Mesendoderm (in vitro differentiated cells): Measurements from ENCODE around the gene MROH2A.

Source experiments
- DNase-seq: peaks from one replicate; pipeline ENCODE4 v3.0.0; 2013
- H2AK5ac ChIP-seq: 2 replicates; pipeline ENCODE4 v1.6.1; 2013; ENCODE audit warnings: low read length, inconsistent platforms
- H2BK120ac ChIP-seq: 2 replicates; pipeline ENCODE4 v1.6.1; 2013; ENCODE audit warnings: low read depth, mild to moderate bottlenecking, low read length, moderate library complexity, mixed read lengths
- H2BK15ac ChIP-seq: replicated peaks from 2 replicates; pipeline ENCODE4 v1.6.1; 2013; ENCODE audit warnings: low read depth, mild to moderate bottlenecking, moderate library complexity
- H2BK5ac ChIP-seq: 2 replicates; pipeline ENCODE4 v1.6.1; 2013; ENCODE audit warnings: low read length, inconsistent platforms
- H3K18ac ChIP-seq: 2 replicates; pipeline ENCODE4 v1.6.1; 2013; ENCODE audit warnings: mild to moderate bottlenecking, low read length, mixed read lengths
- H3K23ac ChIP-seq: one replicate; pipeline ENCODE4 v1.6.1; 2013; ENCODE audit warnings: low read length
- H3K27ac ChIP-seq: 2 replicates; pipeline ENCODE4 v1.5.1; 2013; ENCODE audit warnings: low read depth, mild to moderate bottlenecking, inconsistent platforms, low read length, moderate library complexity
- H3K27me3 ChIP-seq: 2 replicates; pipeline ENCODE4 v1.6.1; 2013; ENCODE audit warnings: low read length, control low read depth, mild to moderate bottlenecking, inconsistent platforms; ENCODE audit not compliant: insufficient read depth, poor library complexity
- H3K36me3 ChIP-seq: 2 replicates; pipeline ENCODE4 v1.6.1; 2013; ENCODE audit warnings: low read length, inconsistent platforms; ENCODE audit not compliant: control insufficient read depth, insufficient read depth
- H3K4ac ChIP-seq: one replicate; pipeline ENCODE4 v1.6.1; 2013; ENCODE audit warnings: low read depth, mild to moderate bottlenecking, low read length, moderate library complexity
- H3K4me1 ChIP-seq: 2 replicates; pipeline ENCODE4 v1.6.1; 2013; ENCODE audit warnings: low read depth, low read length, inconsistent platforms; ENCODE audit not compliant: control insufficient read depth
- H3K4me2 ChIP-seq: 2 replicates; pipeline ENCODE4 v1.6.1; 2013; ENCODE audit warnings: low read length
- H3K4me3 ChIP-seq: 2 replicates; pipeline ENCODE4 v1.5.1; 2013; ENCODE audit warnings: mild to moderate bottlenecking, low read length
- H3K56ac ChIP-seq: one replicate; pipeline ENCODE4 v1.6.1; 2013; ENCODE audit warnings: low read length
- H3K79me1 ChIP-seq: 2 replicates; pipeline ENCODE4 v1.6.1; 2013; ENCODE audit warnings: low read length, inconsistent platforms
- H3K79me2 ChIP-seq: 2 replicates; pipeline ENCODE4 v1.6.1; 2013; ENCODE audit warnings: mild to moderate bottlenecking, low read length; ENCODE audit not compliant: control insufficient read depth, insufficient read depth
- H3K9ac ChIP-seq: 2 replicates; pipeline ENCODE4 v1.6.1; 2013; ENCODE audit warnings: low read length, inconsistent platforms
- H4K5ac ChIP-seq: one replicate; pipeline ENCODE4 v1.6.1; 2013; ENCODE audit warnings: low read length
- H4K8ac ChIP-seq: one replicate; pipeline ENCODE4 v1.6.1; 2013; ENCODE audit warnings: low read depth, mild to moderate bottlenecking, control low read depth, low read length, moderate library complexity
- WGBS: extraction: QIAGEN DNeasy Blood & Tissue Kit; methylation state at CpG from one replicate; pipeline ENCODE4 v1.1.7; 2013; ENCODE audit warnings: low lambda C conversion rate, missing lambda C conversion rate; ENCODE audit not compliant: insufficient coverage; ENCODE audit errors: extremely low coverage; 5-methylcytosine and 5-hydroxymethylcytosine counted together

MROH2A gene

GRCh38 chr2:233793465-233794127 is 15.5 kb downstream of the MROH2A start:
- Histone ChIP-seq H4K5ac (no peak overlapping the region), H3K4me1 (no peaks in the 10 kb centered on the region), H3K18ac (no peak overlapping the region), H3K23ac (peak overlapping the region; percentile 45), H3K4me3 (no peak overlapping the region), H2AK5ac (no peak overlapping the region), H2BK15ac (no peak overlapping the region), H3K36me3 (no peaks in the 10 kb centered on the region), H4K8ac (no peak overlapping the region), H3K27ac (no peak overlapping the region), H2BK5ac (no peak overlapping the region), H3K79me1 (no peaks in the 10 kb centered on the region), H3K9ac (no peak overlapping the region), H3K56ac (no peak overlapping the region), H3K27me3 (no peaks in the 10 kb centered on the region), H3K4ac (no peak overlapping the region), H3K4me2 (no peak overlapping the region), H2BK120ac (no peak overlapping the region), H3K79me2 (no peaks in the 10 kb centered on the region)
- no peak for DNase-seq
- WGBS = no CpG with 5 or more reads among the region's 18 CpGs

GRCh38 chr2:233794128-233794658 is 16.1 kb downstream of the MROH2A start:
- Histone ChIP-seq H3K79me1 (no peaks in the 10 kb centered on the region), H2BK5ac (no peak overlapping the region), H3K4me3 (no peak overlapping the region), H3K27ac (no peak overlapping the region), H3K79me2 (no peaks in the 10 kb centered on the region), H4K5ac (no peak overlapping the region), H3K27me3 (no peaks in the 10 kb centered on the region), H3K36me3 (no peaks in the 10 kb centered on the region), H3K18ac (no peak overlapping the region), H2BK15ac (no peak overlapping the region), H4K8ac (no peak overlapping the region), H3K4ac (no peak overlapping the region), H3K4me1 (no peaks in the 10 kb centered on the region), H3K4me2 (no peak overlapping the region), H3K56ac (no peak overlapping the region), H2BK120ac (no peak overlapping the region), H3K9ac (no peak overlapping the region), H2AK5ac (no peak overlapping the region), H3K23ac (no peak overlapping the region)
- no peak for DNase-seq
- WGBS = no CpG with 5 or more reads among the region's 17 CpGs

DNA sequence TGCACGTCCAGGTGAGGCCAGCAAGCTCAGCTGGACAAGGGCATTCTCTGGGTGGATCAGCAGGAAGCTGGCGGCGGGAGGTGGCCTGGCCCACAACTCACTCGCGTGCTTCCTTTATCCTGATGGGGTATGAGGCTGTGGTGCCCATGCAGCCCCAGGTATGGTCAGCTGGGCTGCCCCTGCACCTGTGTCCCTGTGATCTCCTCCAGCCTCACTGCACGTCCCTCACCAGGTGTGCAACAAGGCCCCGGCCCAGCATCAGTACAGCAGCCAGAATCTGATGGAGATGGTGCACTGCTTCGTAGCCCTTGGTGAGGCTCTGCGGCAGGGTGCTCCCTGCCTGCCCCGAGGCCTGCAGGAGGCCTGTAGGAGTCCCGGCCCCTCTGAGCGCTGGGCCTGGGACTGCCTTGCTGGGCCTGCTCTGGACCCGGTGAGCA is 17.6 kb downstream of the MROH2A start:
- Histone ChIP-seq H3K27me3 (no peaks in the 10 kb centered on the region), H3K4ac (no peak overlapping the region), H3K23ac (no peak overlapping the region), H3K79me2 (no peaks in the 10 kb centered on the region), H2AK5ac (no peak overlapping the region), H2BK15ac (no peak overlapping the region), H4K5ac (no peak overlapping the region), H3K4me2 (no peak overlapping the region), H3K4me3 (no peak overlapping the region), H3K18ac (no peak overlapping the region), H4K8ac (no peak overlapping the region), H3K9ac (no peak overlapping the region), H3K27ac (no peak overlapping the region), H2BK120ac (no peak overlapping the region), H2BK5ac (no peak overlapping the region), H3K4me1 (no peaks in the 10 kb centered on the region), H3K56ac (no peak overlapping the region), H3K36me3 (no peaks in the 10 kb centered on the region), H3K79me1 (no peaks in the 10 kb centered on the region)
- DNase-seq = no peak
- WGBS = no CpG with 5 or more reads among the region's 13 CpGs

DNA sequence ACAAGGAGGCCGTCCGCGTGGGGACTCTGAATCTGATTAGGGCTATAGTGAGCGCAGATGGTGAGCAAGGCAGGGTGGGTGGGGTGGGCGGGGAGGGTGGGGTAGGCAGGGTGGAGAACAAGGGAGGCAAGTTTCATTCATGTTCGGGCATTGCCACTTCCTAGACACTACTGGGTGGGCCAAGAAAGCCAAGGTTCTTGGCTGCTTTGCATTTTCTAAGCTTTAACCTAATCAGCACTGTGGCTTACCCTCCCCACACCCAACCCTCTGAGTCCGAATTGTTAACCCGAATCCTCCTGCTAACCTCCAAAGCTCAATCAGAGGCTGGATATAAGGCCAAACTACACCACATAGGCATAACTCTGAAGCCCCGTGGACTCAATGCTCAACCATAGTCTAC is 18.1 kb downstream of the MROH2A start:
- H3K4me3 ChIP-seq = no peak overlapping the region
- no peak overlapping the region for H3K4ac ChIP-seq
- H2BK15ac ChIP-seq = no peak overlapping the region
- H2AK5ac ChIP-seq = no peak overlapping the region
- H2BK5ac ChIP-seq = no peak overlapping the region
- H3K79me1 ChIP-seq = no peaks in the 10 kb centered on the region
- no peak overlapping the region for H3K56ac ChIP-seq
- H2BK120ac ChIP-seq = no peak overlapping the region
- no peak overlapping the region for H3K9ac ChIP-seq
- H3K23ac ChIP-seq = no peak overlapping the region
- no peaks in the 10 kb centered on the region for H3K27me3 ChIP-seq
- H3K36me3 ChIP-seq = no peaks in the 10 kb centered on the region
- no peak for DNase-seq
- no peak overlapping the region for H4K5ac ChIP-seq
- H3K27ac ChIP-seq = no peak overlapping the region
- no peak overlapping the region for H3K4me2 ChIP-seq
- no peak overlapping the region for H4K8ac ChIP-seq
- H3K4me1 ChIP-seq = no peaks in the 10 kb centered on the region
- no peaks in the 10 kb centered on the region for H3K79me2 ChIP-seq
- no peak overlapping the region for H3K18ac ChIP-seq
- no CpG with 5 or more reads among the region's 9 CpGs for WGBS

- H3K27ac ChIP-seq = no peak overlapping the region
- no peak overlapping the region for H4K5ac ChIP-seq
- H2BK15ac ChIP-seq = no peak overlapping the region
- H3K4ac ChIP-seq = no peak overlapping the region
- no peak overlapping the region for H3K56ac ChIP-seq
- no peak overlapping the region for H3K9ac ChIP-seq
- H3K4me3 ChIP-seq = no peak overlapping the region
- no peak overlapping the region for H2BK120ac ChIP-seq
- no peaks in the 10 kb centered on the region for H3K79me1 ChIP-seq
- H3K23ac ChIP-seq = no peak overlapping the region
- DNase-seq = no peak
- H3K27me3 ChIP-seq = no peaks in the 10 kb centered on the region
- no peak overlapping the region for H2BK5ac ChIP-seq
- no peaks in the 10 kb centered on the region for H3K4me1 ChIP-seq
- no peak overlapping the region for H3K4me2 ChIP-seq
- H2AK5ac ChIP-seq = no peak overlapping the region
- H3K18ac ChIP-seq = no peak overlapping the region
- no peaks in the 10 kb centered on the region for H3K79me2 ChIP-seq
- WGBS = no CpG with 5 or more reads among the region's 14 CpGs
- no peaks in the 10 kb centered on the region for H3K36me3 ChIP-seq
- no peak overlapping the region for H4K8ac ChIP-seq
These were observed 20.4 kb downstream of the MROH2A start for GRCh38 chr2:233798335-233799086.
